Measurements from ENCODE around the gene SLC25A45. TPM values are rescaled to one million over a fixed set of nuclear protein-coding genes. Genes with fewer than 3 reads are reported as not detected.
"Not testable (repeated sequence)": the region's sequence is repeated elsewhere in the genome, so short reads cannot be mapped to it uniquely, and the experiment has no call there.

SLC25A45 gene
- total RNA-seq, 2 experiments from 2014 or later = 19.4 to 19.8 TPM

GRCh38 chr11:65413077-65413664, 30.7 kb upstream of the SLC25A45 start:
- not testable (repeated sequence) for H3K27ac Mint-ChIP-seq, H3K9me3 Mint-ChIP-seq, DNase-seq, H3K27me3 Mint-ChIP-seq, H3K4me3 Mint-ChIP-seq
- CTCF ChIA-PET = interaction anchor here (1.6 kb wide), 1 partner anchor 98 kb away, joined by 6 read pairs; no protein-coding TSS in a partner anchor
- Mint-ChIP-seq H3K4me1 (peaks cover 27% of the 10 kb centered on the region), H3K36me3 (ENCODE audit: low read depth) (peaks cover 35% of the 10 kb centered on the region)
- POLR2A ChIA-PET = interaction anchor here (0.7 to 20.7 kb wide), 4 partner anchors 13 to 85 kb away, joined by 3 to 6840 read pairs (median 188); partner anchors contain the start of genes MALAT1 and NEAT1

- no peaks in the 10 kb centered on the region for H3K27me3 Mint-ChIP-seq
- DNase-seq = no peak
- CTCF ChIA-PET = interaction anchor here (1.6 kb wide), 1 partner anchor 99 kb away, joined by 6 read pairs; no protein-coding TSS in a partner anchor
- POLR2A ChIA-PET = interaction anchor here (0.7 to 20.7 kb wide), 4 partner anchors 14 to 86 kb away, joined by 3 to 6840 read pairs (median 188); partner anchors contain the start of genes MALAT1 and NEAT1
- H3K9me3 Mint-ChIP-seq = no peaks in the 10 kb centered on the region
- H3K27ac Mint-ChIP-seq = no peak overlapping the region
- peaks cover 21% of the 10 kb centered on the region for H3K4me1 Mint-ChIP-seq
- peaks cover 35% of the 10 kb centered on the region for H3K36me3 Mint-ChIP-seq (ENCODE audit: low read depth)
- H3K4me3 Mint-ChIP-seq = no peak overlapping the region
These were observed 30.0 kb upstream of the SLC25A45 start for GRCh38 chr11:65412271-65413076.

- no peaks in the 10 kb centered on the region for H3K9me3 Mint-ChIP-seq
- no peaks in the 10 kb centered on the region for H3K27me3 Mint-ChIP-seq
- POLR2A ChIA-PET = interaction anchor here (1.2 to 20.7 kb wide), 3 partner anchors 10 to 87 kb away, joined by 3 to 6840 read pairs (median 373); partner anchors contain the start of genes MALAT1 and NEAT1
- H3K36me3 Mint-ChIP-seq (ENCODE audit: low read depth) = peaks cover 30% of the 10 kb centered on the region
- no peak overlapping the region for H3K4me3 Mint-ChIP-seq
- no peak for DNase-seq
- no peak overlapping the region for H3K27ac Mint-ChIP-seq
- H3K4me1 Mint-ChIP-seq = peaks cover 13% of the 10 kb centered on the region
- CTCF ChIA-PET = no interaction called here
These were observed 29.2 kb upstream of the SLC25A45 start for GRCh38 chr11:65411681-65412070.

- H3K4me1 Mint-ChIP-seq = peaks cover 7% of the 10 kb centered on the region
- no peaks in the 10 kb centered on the region for H3K27me3 Mint-ChIP-seq
- no peak for DNase-seq
- no peaks in the 10 kb centered on the region for H3K9me3 Mint-ChIP-seq
- POLR2A ChIA-PET = interaction anchor here (1.2 to 20.7 kb wide), 2 partner anchors 10 to 87 kb away, joined by 3 to 6840 read pairs; partner anchors contain the start of gene MALAT1
- CTCF ChIA-PET = no interaction called here
- H3K36me3 Mint-ChIP-seq (ENCODE audit: low read depth) = peaks cover 30% of the 10 kb centered on the region
- no peak overlapping the region for H3K27ac Mint-ChIP-seq
- no peak overlapping the region for H3K4me3 Mint-ChIP-seq
These were observed 28.7 kb upstream of the SLC25A45 start for GRCh38 chr11:65410936-65411680.

GRCh38 chr11:65404638-65405339, 22.3 kb upstream of the SLC25A45 start:
- CTCF ChIA-PET = no interaction called here
- POLR2A ChIA-PET = interaction anchor here (1.1 to 2.7 kb wide), 4 partner anchors 10 to 210 kb away, joined by 3 to 10 read pairs (median 4); no protein-coding TSS in a partner anchor
- H3K4me1 Mint-ChIP-seq = peaks cover 2% of the 10 kb centered on the region
- DNase-seq = no peak
- H3K9me3 Mint-ChIP-seq = no peaks in the 10 kb centered on the region
- H3K36me3 Mint-ChIP-seq (ENCODE audit: low read depth) = peaks cover 43% of the 10 kb centered on the region
- no peak overlapping the region for H3K4me3 Mint-ChIP-seq
- no peak overlapping the region for H3K27ac Mint-ChIP-seq
- no peaks in the 10 kb centered on the region for H3K27me3 Mint-ChIP-seq

- DNase-seq = no peak
- ChIA-PET CTCF (no interaction called here), POLR2A (interaction anchor here (1.1 to 2.7 kb wide), 3 partner anchors 11 to 23 kb away, joined by 4 to 10 read pairs (median 4); no protein-coding TSS in a partner anchor)
- Mint-ChIP-seq H3K36me3 (ENCODE audit: low read depth) (peaks cover 45% of the 10 kb centered on the region), H3K4me3 (no peak overlapping the region), H3K4me1 (peaks cover 2% of the 10 kb centered on the region), H3K9me3 (no peaks in the 10 kb centered on the region), H3K27me3 (no peaks in the 10 kb centered on the region), H3K27ac (no peak overlapping the region)
These were observed 21.8 kb upstream of the SLC25A45 start for GRCh38 chr11:65404210-65404609.

GRCh38 chr11:65403607-65404121, 21.2 kb upstream of the SLC25A45 start:
- no peaks in the 10 kb centered on the region for H3K27me3 Mint-ChIP-seq
- H3K27ac Mint-ChIP-seq = no peak overlapping the region
- peaks cover 40% of the 10 kb centered on the region for H3K36me3 Mint-ChIP-seq (ENCODE audit: low read depth)
- H3K9me3 Mint-ChIP-seq = no peaks in the 10 kb centered on the region
- ChIA-PET CTCF (no interaction called here), POLR2A (interaction anchor here (1.7 to 2.7 kb wide), 2 partner anchors 11 to 14 kb away, joined by 4 to 10 read pairs; no protein-coding TSS in a partner anchor)
- DNase-seq = no peak
- H3K4me3 Mint-ChIP-seq = no peak overlapping the region
- H3K4me1 Mint-ChIP-seq = peaks cover 2% of the 10 kb centered on the region

GRCh38 chr11:65402790-65403189, 20.3 kb upstream of the SLC25A45 start:
- no peak overlapping the region for H3K27ac Mint-ChIP-seq
- ChIA-PET POLR2A (no interaction called here), CTCF (interaction anchor here (0.5 to 1.1 kb wide), 2 partner anchors 13 to 66 kb away, joined by 3 read pairs; no protein-coding TSS in a partner anchor)
- H3K27me3 Mint-ChIP-seq = no peaks in the 10 kb centered on the region
- H3K9me3 Mint-ChIP-seq = no peaks in the 10 kb centered on the region
- no peak overlapping the region for H3K4me3 Mint-ChIP-seq
- H3K4me1 Mint-ChIP-seq = peaks cover 2% of the 10 kb centered on the region
- DNase-seq = no peak
- peaks cover 43% of the 10 kb centered on the region for H3K36me3 Mint-ChIP-seq (ENCODE audit: low read depth)

GRCh38 chr11:65401803-65402248, 19.4 kb upstream of the SLC25A45 start:
- POLR2A ChIA-PET = no interaction called here
- DNase-seq = no peak
- CTCF ChIA-PET = interaction anchor here (0.5 to 0.7 kb wide), 2 partner anchors 14 to 106 kb away, joined by 3 read pairs; no protein-coding TSS in a partner anchor

GRCh38 chr11:65401073-65401802, 18.8 kb upstream of the SLC25A45 start:
- Mint-ChIP-seq H3K4me3 (no peak overlapping the region), H3K4me1 (peaks cover 5% of the 10 kb centered on the region), H3K27me3 (no peaks in the 10 kb centered on the region), H3K36me3 (ENCODE audit: low read depth) (peaks cover 49% of the 10 kb centered on the region), H3K9me3 (no peaks in the 10 kb centered on the region), H3K27ac (no peak overlapping the region)
- ChIA-PET CTCF (interaction anchor here (0.7 kb wide), 1 partner anchor 15 kb away, joined by 3 read pairs; no protein-coding TSS in a partner anchor), POLR2A (interaction anchor here (1.2 to 1.6 kb wide), 4 partner anchors 14 to 96 kb away, joined by 3 to 5 read pairs (median 3); no protein-coding TSS in a partner anchor)
- no peak for DNase-seq

More at GRCh38 chr11:65401803-65402248, 19.4 kb upstream of the SLC25A45 start:
- no peak overlapping the region for H3K27ac Mint-ChIP-seq
- H3K27me3 Mint-ChIP-seq = no peaks in the 10 kb centered on the region
- H3K36me3 Mint-ChIP-seq (ENCODE audit: low read depth) = peaks cover 49% of the 10 kb centered on the region
- H3K4me1 Mint-ChIP-seq = peaks cover 5% of the 10 kb centered on the region
- H3K9me3 Mint-ChIP-seq = no peaks in the 10 kb centered on the region
- no peak overlapping the region for H3K4me3 Mint-ChIP-seq

GRCh38 chr11:65400307-65401072, 18.0 kb upstream of the SLC25A45 start:
- H3K4me3 Mint-ChIP-seq = no peak overlapping the region

More at GRCh38 chr11:65400307-65401072, 18.0 kb upstream of the SLC25A45 start:
- Mint-ChIP-seq H3K36me3 (ENCODE audit: low read depth) (peaks cover 54% of the 10 kb centered on the region), H3K27me3 (no peaks in the 10 kb centered on the region), H3K4me1 (peaks cover 5% of the 10 kb centered on the region), H3K27ac (no peak overlapping the region), H3K9me3 (no peaks in the 10 kb centered on the region)
- ChIA-PET CTCF (interaction anchor here (0.6 kb wide), 1 partner anchor 283 kb away, joined by 3 read pairs; the partner anchor contains the start of gene ZNHIT2), POLR2A (interaction anchor here (1.1 to 1.6 kb wide), 5 partner anchors 13 to 99 kb away, joined by 3 to 5 read pairs (median 3); no protein-coding TSS in a partner anchor)
- DNase-seq = no peak

Measured in activated CD4-positive, alpha-beta memory T cell treated with anti-CD3 and anti-CD28 coated beads, Interleukin-2, amount 10 ng/mL, durations not matched to agents 7 days and 5 days (primary cell).